ENCODE results near the gene ABLIM1.

The ABLIM1 gene

DNA sequence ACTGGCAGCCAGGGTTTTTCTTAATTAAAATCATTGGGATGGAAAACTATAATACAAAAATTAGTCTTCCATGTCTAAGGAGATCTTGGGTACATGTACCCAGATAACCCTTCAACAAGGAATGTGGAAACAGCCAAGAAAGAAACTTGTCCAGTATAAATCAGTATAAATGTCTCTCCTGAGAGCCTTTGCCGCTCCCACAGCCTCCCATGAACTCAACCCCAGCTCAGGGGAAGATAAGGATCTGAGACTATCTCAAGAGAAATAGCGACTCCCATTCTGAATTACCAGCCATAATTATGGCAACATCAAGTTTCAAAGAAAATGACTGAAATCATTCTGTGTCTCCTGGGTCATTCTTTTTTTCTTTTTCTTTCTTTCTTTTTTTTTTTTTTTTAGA, 221.1 kb downstream of the ABLIM1 start:
- DNase-seq, result no peak

DNA sequence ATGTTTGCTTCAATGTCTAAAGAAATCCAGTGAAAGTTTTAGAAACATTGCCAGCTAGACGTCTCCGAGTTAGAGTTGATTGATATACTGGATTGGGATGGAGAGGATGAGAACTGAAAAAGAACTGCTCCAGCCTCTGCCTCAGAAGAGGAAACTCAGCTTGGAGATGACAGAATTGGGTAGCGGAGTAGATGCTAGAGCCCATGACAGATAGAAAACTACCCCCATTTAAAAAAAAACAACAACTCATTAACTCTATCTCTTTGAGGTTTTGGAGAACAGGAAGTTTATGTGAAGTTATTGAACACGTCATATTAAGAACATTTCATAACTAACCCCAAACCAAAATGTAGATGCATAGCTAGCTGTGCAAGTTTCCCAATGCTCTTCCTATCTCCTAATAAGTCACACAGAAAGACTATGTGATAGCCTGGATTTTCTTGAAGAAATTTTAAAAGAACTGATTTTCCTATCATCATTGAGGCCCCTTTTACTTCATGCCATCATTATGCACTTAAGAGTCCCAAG, 225.4 kb downstream of the ABLIM1 start:
- no peak for DNase-seq

DNA sequence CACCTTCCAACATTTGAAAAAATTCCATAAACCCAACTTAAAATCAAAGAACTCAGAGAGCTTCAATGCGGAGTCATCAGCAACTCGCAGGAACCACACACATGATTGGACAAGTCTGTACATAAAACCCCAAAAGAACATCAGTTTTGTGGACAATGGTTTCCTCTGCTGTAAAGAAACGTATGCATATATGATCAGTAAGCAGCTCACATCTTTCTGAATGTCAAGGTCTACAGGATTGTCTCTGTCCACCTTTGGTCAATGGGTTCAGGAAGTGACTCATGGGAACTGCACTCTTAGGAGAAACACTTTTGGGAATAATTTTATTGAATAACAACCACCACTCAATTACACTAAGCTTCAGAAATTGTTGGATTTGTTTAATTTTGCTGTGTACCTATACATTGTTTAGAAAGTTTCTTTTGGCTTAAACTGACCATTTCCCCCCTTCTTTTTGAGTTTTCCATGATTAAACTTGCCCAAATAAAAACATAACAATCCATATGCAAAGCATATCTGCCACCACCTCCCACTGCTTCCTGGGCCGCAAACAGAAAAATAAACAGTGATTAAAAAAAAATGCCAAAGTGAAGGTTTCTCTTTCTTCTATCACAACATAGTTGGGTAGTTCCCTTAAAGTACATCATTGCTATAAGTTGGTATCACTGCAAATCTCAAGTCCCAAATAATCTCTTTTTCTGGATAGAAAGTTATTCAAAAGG, 226.5 kb downstream of the ABLIM1 start:
- no peak for DNase-seq

DNA sequence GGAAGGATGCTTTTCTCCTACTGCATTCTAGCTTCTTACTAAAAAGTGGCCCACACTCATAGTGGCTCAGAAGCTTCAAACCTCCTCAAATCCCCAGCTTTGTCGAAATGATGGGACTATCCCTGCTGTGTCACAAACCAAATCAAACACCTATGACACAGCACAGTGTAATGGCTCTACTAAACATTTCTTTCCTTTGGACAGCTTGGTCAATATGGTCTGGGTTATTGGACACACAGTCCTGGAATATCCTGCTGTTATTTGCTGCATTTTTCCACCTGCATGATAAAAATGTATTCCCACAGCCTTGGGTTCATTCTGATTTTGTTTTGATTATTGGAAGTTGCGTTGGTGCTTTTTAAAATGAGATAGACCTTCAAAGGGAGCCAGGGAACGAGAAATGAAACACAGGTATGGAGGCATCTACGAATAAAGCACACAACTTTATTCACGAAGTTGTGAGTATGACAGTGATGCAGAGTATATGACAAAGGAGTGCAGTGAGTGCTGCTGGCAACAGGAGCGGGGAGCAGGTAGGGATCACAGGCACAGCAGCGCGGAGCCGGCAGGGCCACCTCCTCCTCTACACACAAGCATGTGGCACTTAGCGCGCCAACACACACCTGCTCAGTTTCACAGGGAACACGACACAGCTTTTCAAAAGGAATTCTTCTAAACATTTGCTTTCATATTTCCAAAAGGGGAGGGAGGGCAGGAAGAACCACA, 227.2 kb downstream of the ABLIM1 start:
- no peak for DNase-seq

DNA sequence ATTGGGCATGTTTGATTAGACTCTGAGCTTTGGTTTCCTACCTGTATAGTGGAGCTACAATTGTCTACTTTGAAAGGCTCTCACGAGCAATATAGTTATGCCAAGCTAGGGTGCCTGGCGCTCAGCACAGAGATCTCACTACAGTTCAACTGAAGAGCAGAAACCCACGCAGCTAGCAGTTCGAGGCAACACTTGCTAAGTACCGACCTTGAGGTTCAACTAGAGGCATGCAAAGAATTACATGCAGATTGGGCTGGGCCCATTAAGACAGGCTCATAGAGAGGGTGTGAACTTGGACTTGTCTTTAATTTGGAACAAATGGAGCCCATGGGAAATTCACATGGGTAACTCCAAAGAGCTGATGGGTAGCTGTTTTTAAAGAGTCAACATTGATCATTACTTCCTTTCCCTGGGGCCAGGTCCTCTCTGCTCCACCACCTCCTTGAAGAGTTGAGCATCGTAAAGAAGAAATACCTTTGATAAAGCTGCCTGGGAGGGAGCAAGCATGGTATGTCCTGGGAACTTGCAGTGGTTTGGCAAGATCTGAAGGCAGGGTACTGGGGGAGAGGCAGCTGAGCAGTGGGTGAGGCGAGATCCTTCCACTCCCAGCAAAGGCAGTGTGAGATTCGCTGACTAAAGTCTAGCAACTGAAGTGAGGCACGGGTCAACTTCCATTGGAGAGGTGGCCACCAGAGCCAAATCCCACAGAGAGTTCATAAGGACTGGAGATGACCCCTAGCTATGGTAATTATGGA, 228.3 kb downstream of the ABLIM1 start:
- DNase-seq, result no peak

DNA sequence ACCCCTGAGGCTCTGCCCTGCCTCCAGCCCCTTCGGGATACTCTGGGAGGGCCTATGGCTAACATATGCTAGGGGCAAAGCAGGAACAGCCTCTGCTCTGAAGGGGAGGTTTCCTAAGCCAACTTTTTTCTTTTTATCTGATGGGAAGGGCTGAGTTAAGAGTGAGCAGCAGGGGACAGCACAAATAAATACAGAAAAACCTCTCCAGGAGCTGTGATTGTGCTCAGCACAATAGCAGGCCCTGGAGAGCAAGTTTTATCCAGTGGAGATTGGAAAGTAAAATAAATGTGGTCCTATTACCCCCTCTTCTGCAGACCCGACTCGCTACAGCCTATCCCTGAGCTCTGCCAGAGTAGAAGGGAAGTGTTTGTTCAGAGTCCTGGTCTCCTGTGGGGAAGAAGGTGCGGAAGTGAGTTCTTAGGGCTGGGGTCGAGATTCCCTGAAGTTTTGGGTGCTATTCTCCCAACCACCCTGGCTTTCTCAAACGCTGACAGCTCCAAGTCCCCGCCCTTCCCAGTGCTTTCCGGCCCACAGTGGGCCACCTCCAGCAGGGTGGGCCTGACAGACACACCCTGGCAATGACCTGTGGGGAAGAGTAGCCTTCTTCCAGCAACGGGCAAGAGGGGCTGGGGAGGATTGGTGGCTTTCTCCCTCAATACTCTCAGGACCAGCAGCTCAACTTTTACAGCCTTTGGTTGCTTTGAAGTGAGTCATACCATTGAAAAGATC, 230.8 kb downstream of the ABLIM1 start:
- no peak for DNase-seq

DNA sequence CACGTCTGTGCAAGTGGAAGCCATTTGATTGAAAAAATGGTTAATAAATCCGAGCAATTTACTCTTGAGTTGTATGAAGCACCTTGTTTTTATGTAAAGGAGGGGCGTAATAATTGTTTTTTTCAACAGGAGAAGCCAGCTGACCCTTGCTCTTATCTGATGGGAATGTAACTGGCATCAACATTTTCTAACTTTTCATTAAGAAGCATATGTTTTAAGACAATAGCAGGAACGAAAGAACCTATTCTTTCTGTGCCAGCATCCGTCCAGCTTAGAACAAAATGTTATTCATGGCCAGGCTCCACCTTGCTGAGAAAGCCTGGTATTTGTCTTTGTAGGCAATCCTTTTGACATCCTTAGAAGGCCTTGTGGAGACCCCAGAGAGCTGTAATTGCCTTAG, 231.6 kb downstream of the ABLIM1 start:
- no peak for DNase-seq

DNA sequence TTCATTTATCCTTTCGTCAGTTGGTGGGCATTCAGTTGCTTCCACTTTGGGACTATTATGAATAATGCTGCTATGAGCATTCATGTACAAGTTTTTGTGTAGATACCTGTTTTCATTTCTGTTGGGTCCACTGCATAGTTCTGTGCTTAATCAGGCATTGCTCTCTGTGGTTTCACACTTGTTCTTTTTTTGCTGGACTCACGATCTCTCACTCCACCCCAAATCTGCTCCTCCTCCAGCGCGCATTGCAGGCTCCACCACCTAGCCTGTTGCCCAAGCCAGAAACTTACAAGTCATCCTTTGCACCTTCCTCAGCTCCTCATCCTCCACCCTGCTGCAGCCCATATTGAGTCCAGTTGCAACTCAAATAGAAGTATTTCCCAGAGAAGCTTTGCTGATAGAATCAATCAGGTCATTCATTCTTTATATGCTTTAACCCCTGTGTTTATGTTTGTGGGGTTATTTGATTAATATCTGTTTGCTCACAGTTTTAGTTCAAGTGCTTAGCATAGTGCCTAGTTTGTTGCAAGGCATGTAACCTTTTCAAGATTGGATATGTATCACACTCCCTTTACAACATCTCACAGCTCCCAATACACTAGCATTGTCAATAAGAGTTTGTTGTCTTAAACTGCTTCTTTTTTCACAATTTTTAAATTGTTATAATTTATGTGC, 237.1 kb downstream of the ABLIM1 start:
- no peak for DNase-seq

DNA sequence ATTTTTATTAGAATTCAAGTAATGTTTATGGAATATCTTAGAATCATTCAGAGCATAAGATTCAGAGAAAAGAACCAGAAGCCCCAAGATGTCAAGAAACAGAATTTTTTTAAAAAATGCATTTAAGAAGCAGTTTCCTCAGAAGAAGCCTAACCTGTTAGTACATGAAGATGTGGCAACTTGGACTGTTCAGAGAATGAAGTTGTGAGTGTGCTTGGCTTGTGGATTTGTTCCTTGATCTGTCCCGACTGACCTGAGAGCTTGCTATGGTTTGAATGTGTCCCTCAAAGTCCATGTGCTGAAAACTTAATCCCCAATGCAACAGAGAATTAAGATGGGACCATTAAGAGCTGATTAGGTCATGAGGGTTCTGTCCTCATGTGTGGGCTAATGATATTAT, 240.0 kb downstream of the ABLIM1 start:
- DNase-seq, result no peak

DNA sequence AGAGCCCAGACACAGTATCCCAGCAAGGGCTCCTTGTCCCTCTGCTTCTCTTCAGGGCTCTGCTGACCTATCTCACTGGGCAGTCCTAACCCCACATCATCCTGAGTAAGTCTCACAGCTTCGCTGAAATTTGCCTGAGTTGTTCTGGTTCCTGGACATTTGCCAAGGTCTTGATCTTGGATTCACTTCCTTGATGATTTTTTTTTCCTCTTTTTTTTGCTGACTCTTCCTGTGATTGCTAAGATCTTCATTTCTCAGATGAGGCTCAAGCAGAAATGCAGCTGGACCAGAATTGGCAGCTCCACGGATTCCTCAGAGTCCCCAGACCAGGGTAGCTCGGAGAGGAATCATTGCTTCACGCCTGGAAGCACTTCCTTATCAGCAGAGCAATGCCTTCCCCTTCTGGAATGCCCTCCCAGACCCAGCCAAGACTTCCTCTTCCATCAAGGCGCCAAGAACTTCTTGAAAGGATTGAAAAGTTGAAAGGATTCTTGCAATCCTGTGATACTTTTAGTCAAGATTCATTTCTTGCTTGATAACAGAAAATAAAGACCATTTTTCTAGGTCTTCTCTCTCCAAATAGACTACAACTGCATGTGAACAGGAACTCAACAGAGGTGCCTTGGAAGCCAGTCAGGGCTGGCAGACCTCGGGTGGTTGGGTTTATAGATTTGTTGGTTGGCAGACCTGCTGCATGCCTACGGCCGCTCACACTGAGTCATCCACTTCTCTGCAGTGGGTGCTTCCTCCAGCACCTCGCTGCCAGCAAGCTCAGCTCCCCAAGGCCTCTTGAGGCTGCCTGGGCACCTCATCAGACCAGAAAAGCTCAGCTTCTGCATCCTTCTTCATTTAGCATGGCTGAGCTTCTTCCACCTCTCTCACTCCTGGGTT, 244.9 kb downstream of the ABLIM1 start:
- DNase-seq, result no peak

DNA sequence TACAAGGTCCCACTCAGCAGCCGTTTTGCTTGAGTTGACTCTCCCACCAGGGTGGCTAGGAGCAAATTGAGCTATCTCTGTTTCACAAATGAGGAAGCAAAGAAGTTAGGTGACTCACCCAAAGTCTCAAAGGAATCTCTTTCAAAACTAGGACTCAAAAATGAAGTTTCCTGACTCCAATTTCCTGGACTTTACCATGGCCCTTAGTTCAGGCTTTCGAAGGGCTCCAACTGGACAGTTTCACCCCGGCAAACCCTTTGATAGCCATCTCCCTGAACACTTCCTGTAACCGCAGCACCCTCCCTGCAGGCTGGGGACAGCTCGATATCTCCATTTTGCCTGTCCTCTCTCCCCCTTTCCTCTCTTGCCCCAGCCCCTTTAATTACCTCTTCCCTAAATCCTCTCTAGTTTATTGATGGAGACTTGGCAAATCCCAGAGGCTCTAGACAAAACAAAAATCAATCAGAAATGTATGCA, 249.1 kb downstream of the ABLIM1 start:
- no peak for DNase-seq

DNA sequence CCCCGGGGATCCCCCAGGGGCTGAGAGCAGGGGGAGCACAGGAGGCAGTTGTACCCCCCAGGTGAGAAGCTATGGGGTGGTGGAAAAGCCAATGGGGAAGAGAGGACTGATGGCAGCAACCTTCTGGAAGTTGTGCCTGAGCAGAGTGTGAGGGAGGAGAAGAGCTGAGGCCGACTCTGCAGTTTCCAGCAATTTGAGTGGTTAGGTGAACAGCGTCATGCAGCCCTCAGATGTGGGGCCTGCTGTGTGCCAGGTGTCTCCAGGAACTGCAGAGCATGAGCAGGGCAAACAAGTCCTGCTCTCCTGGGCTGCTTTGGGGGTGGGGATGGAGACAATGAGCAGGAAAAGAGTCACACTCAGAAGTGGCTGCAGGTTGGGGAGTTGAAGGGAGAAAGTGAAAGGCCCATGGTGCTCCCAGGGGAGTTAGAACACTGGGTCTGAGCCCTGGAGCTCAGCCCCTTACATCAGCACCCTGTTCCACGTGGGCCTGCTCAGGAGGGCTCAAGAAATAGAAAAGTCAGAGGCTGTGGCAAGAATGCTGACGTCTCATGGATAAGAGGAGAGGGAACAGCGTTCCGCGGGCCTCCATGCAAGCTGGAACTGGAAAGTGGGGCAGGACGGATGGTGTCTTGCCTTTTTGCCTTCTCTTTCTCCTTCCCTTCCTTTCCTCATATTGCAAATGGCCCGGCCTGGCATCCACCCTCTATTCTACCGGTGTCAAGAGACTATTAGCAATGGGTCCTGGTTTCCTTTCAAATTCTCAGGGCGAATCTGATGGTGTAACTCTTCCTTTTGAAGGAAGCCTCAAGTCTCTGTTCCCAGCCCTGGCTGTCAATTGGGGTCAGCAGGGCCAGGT, 249.7 kb downstream of the ABLIM1 start:
- DNase-seq, result no peak

DNA sequence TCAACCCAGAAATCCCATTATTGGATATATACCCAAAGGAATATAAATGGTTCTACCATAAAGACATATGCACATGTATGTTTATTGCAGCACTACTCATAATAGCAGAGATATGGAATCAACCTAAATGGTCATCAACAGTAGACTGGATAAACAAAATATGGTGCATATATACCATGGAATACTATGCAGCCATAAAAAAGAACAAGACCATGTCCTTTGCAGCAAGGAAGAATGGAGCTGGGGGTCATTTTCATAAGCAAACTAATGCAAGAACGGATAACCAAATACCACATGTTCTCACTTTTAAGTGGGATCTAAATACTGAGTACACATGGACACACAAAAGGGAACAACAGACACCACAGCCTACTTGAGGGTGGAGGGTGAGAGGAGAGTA, 251.6 kb downstream of the ABLIM1 start:
- no peak for DNase-seq

DNA sequence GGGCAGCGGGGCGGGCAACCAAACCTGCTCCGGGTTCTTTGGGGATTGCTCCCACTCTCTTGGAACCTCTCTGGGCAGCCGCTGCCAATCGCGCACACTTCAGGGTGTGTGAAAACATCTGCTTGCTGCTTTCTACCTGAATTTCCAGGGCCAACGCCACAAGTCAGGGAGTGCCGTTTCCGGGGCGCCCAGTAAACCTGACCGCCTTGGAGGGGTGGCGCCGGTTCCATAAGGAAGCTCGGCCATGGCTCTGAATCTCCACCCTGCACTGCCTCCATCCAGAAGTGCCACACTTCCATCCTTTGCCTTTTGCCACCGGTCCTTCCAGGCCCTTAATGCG, 253.1 kb downstream of the ABLIM1 start:
- no peak for DNase-seq

DNA sequence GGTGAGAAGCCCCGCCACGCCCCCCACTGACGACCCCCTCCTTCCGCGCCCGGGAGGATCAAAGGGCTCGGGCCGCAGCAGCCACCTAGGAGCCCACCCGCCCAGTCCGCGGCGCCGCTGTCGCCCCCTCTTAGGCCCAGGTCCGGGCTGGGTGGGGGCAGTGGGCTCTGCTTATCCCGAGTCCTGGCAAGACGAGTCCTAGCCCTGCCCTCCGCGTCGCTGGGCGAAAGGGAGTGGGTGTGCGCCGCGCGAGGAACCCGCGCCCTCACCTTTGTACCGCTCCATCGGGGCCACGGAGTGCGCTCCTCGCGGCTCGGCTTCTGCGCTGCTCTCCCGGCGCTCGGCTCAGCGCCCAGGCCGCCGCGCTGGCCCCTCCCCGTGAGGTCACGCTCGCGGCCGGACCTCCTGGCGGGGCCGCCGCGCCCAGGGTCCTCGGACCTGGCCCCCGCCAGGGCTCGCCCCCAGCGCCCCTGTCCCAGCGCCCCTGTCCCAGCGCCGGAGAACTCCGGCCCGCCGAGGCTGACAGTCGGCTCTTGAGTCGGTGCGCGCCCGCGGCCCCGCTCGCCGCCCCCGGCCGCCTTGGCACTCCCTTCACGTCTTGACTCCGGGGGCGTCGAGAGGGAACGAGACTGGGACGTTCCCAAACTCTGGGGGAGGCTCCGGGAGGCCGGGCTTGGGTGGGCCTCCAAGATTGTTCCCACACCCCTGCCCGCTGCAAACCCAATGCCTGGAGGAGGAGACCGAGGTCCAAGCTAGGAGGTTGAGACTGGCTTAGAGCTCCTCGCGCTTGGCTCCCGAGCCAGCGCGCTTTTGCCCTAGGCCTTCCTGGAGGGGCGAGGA, 253.7 kb downstream of the ABLIM1 start, which contains the start of gene AFAP1L2:
AFAP1L2 (minus strand) TSS at position 332 of the 840 bp plus-strand sequence; CDS start at position 285, 47 bp downstream.
- no peak for DNase-seq

DNA sequence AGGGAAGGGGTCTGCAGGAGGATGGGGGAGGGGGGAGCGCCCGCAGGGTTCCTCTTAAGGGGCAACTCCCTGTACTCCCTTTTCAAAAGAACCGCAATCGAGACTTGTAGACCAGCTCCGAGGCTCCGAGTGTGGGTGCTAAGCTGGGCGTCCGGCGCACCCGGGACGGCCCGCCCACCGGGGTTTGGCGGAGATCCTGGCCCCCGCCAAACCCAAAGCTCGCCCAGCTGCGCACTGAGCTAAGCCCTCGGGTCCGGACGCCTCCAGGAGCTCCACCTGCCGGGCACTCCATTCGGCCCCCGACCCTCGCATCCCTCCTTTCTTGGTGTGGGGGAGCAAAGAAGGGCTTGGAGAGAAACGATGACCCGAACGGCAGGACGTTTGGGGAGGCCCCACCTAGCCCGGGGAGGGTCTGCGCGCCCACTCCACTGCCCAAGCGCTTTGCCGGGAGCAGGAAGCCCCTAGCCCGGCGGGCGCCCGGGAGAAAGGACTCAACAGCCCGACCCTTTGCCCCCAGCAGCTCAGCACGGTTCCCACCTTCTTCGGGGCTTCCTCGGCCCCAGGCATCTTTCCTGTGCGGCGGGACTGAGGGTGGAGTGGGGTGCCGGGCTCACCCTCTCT, 254.4 kb downstream of the ABLIM1 start:
- no peak for DNase-seq

DNA sequence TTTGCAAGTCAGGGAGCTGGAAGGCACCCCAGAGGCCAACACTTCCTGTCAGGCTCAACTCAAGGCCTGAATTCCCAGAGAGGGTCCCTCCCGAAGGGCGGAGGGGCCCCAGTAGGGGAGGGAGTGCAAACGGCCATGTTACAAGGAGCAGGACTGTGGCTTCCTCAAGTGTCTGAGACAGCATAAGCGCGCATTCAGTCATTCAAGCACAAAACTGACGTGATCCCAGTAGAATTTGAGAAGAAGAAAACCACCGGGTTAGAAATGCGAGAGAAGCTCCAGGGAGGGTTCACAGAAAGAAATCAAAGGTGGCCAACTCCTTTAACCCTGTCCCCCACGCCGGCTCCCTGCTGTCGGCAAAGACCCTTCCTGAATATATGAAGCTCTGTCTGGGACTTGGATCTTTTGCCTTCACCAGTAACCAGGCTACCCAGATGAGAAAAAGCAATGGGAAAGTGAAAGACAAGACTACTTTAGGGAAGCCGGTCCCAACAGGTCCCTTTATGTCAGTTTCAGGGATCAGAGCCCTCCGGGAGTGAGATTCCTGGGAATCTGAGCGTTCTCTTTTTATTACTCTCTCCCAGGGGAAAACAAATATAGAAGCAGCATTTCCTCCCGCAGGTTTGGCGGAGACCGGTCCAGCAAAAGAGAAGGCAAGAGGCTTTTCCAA, 255.1 kb downstream of the ABLIM1 start:
- DNase-seq, result no peak

DNA sequence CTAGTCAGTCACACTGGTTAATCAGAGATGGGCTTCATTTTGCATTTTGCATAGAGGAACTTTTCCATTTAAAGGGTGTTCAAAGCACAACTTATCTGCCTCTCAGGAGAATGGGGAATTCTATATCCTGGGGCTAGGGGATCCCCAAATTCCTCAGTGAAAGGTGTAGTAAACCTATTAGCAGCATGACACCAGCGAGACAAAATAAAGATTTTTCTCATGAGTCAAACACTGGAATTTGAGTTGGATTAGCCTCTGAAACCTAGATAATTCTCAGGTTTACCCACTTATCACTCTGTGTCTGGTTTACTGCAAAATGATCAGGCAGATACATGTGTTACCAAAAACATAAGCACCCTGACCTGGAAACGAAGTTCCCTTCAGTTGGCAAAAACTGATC, 255.8 kb downstream of the ABLIM1 start:
- no peak for DNase-seq

Measured in activated naive CD4-positive, alpha-beta T cell (primary cell).